SK-N-SH (cell line): Measurements from ENCODE around the gene HVCN1. TPM values are rescaled to one million over a fixed set of nuclear protein-coding genes. Genes with fewer than 3 reads are reported as not detected.
A peak's percentile ranks its signal among the peaks of the same experiment; 100 is the strongest.

ENCODE experiments used
- CTCF ChIA-PET: fragments of 300-600, 350-600 bp; formaldehyde crosslinking; extraction: SDS; loops from one replicate; lab custom pipeline; 2021; lab: Yijun Ruan, JAX
- POLR2A ChIA-PET: fragments of 350-600 bp; sonication (Branson Sonifier 250); formaldehyde crosslinking; extraction: SDS; loops from one replicate; lab custom pipeline; 2020; ENCODE audit warnings: antibody characterized with exemption, inconsistent platforms; lab: Yijun Ruan, JAX
- DNase-seq: peaks from one replicate; pipeline ENCODE4 v3.0.0; 2012
- H2AFZ ChIP-seq: fragments of 200-600 bp; sonication (generic); 2 replicates; pipeline ENCODE4 v1.8.1; 2016; ENCODE audit warnings: antibody characterized with exemption, mild to moderate bottlenecking, low read depth
- H3F3A ChIP-seq: fragments of 200-600 bp; sonication (generic); replicated peaks from 2 replicates; pipeline ENCODE3; 2016; ENCODE audit warnings: antibody characterized with exemption, mild to moderate bottlenecking; ENCODE audit not compliant: insufficient read depth
- H3K27ac ChIP-seq, 2 experiments: fragments of 200-500 bp in 1 of 2; fragments of 200-600 bp in 1 of 2; sonication (Bioruptor generic) in 1 of 2; sonication (generic), shearing (Covaris generic) in 1 of 2; 2 replicates each; pipeline versions ENCODE4 v1.5.1 to v1.6.1; 2014 to 2016; ENCODE audit warnings: low read depth in 2 of 2, inconsistent platforms in 1 of 2, low read length in 1 of 2, mild to moderate bottlenecking in 1 of 2, mixed read lengths in 1 of 2
- H3K27me3 ChIP-seq: fragments of 200-600 bp; sonication (generic), shearing (Covaris generic); 2 replicates; pipeline ENCODE4 v1.6.1; 2016; ENCODE audit warnings: mixed run types; ENCODE audit not compliant: insufficient read depth
- H3K36me3 ChIP-seq, 2 experiments: fragments of 200-500 bp in 1 of 2; fragments of 200-600 bp in 1 of 2; sonication (Bioruptor generic) in 1 of 2; sonication (generic) in 1 of 2; replicated peaks in 1 of 2; 2 replicates each; pipeline versions ENCODE3 to v1.5.1; 2014 to 2016; ENCODE audit warnings: low read length in 1 of 2, mild to moderate bottlenecking in 1 of 2; ENCODE audit not compliant: insufficient read depth in 2 of 2, control insufficient read depth in 1 of 2
- H3K4me1 ChIP-seq, 2 experiments: fragments of 200-500 bp in 1 of 2; fragments of 200-600 bp in 1 of 2; sonication (Bioruptor generic) in 1 of 2; sonication (generic), shearing (Covaris generic) in 1 of 2; 2 replicates each; pipeline versions ENCODE4 v1.5.1 to v1.6.1; 2014 to 2016; ENCODE audit warnings: low read depth in 1 of 2, low read length in 1 of 2, mixed run types in 1 of 2; ENCODE audit not compliant: insufficient read depth in 2 of 2, control insufficient read depth in 1 of 2
- H3K4me2 ChIP-seq: fragments of 200-600 bp; sonication (generic), shearing (Covaris generic); 2 replicates; pipeline ENCODE4 v1.6.1; 2017; ENCODE audit warnings: mixed run types
- H3K4me3 ChIP-seq, 2 experiments: fragments of 200-500 bp in 1 of 2; fragments of 200-600 bp in 1 of 2; sonication (Bioruptor generic) in 1 of 2; sonication (generic), shearing (Covaris generic) in 1 of 2; 2 replicates each; pipeline versions ENCODE4 v1.5.1 to v1.8.1; 2014 to 2016; ENCODE audit warnings: low read depth in 2 of 2, inconsistent platforms in 1 of 2, low read length in 1 of 2, mild to moderate bottlenecking in 1 of 2, mixed read lengths in 1 of 2, moderate library complexity in 1 of 2
- H3K79me2 ChIP-seq: fragments of 200-600 bp; sonication (generic); 2 replicates; pipeline ENCODE4 v1.8.1; 2017; ENCODE audit warnings: mild to moderate bottlenecking; ENCODE audit not compliant: insufficient read depth
- H3K9ac ChIP-seq: fragments of 200-600 bp; sonication (generic); 2 replicates; pipeline ENCODE4 v1.6.1; 2017; ENCODE audit warnings: mixed run types
- H3K9me2 ChIP-seq: fragments of 200-600 bp; sonication (generic); 2 replicates; pipeline ENCODE4 v1.6.1; 2017; ENCODE audit warnings: mixed run types
- H3K9me3 ChIP-seq: fragments of 200-600 bp; sonication (generic); 2 replicates; pipeline ENCODE4 v1.6.1; 2017; ENCODE audit warnings: mixed run types, mild to moderate bottlenecking, moderate library complexity
- H4K20me1 ChIP-seq: fragments of 200-600 bp; sonication (generic); 2 replicates; pipeline ENCODE4 v1.6.1; 2017; ENCODE audit warnings: mild to moderate bottlenecking, mixed run types; ENCODE audit not compliant: insufficient read depth
- CTCF ChIP-seq: fragments of 200-600 bp; sonication (generic); IDR thresholded peaks from 2 replicates; pipeline ENCODE4 v1.6.1; 2017; ENCODE audit warnings: antibody characterized with exemption, mild to moderate bottlenecking, moderate library complexity
- ELF1 ChIP-seq: IDR thresholded peaks from 2 replicates; pipeline ENCODE4 v1.4.0; 2012
- FOXJ3 ChIP-seq: sonication (generic); formaldehyde crosslinking; IDR thresholded peaks from 2 replicates; pipeline ENCODE4 v1.5.1; 2020; ENCODE audit warnings: mild to moderate bottlenecking, missing genetic modification reagents
- FOXM1 ChIP-seq: IDR thresholded peaks from 2 replicates; pipeline ENCODE4 v1.4.0; 2012; ENCODE audit warnings: low read depth, mild to moderate bottlenecking
- GABPA ChIP-seq: IDR thresholded peaks from 2 replicates; pipeline ENCODE4 v1.4.0; 2012; ENCODE audit warnings: low read depth, mild to moderate bottlenecking
- GATA2 ChIP-seq: sonication (generic); formaldehyde crosslinking; IDR thresholded peaks from 2 replicates; pipeline ENCODE4 v1.5.0; 2020; ENCODE audit warnings: mild to moderate bottlenecking, missing genetic modification reagents
- MEF2A ChIP-seq: IDR thresholded peaks from 2 replicates; pipeline ENCODE4 v1.4.0; 2012; ENCODE audit warnings: low read depth, borderline replicate concordance
- MXI1 ChIP-seq: IDR thresholded peaks from 2 replicates; pipeline ENCODE4 v1.6.1; 2012; ENCODE audit warnings: mild to moderate bottlenecking, low read depth, low read length, improper control_type of control experiment
- NFIC ChIP-seq: IDR thresholded peaks from 2 replicates; pipeline ENCODE4 v1.4.0; 2012; ENCODE audit warnings: borderline replicate concordance
- RAD21 ChIP-seq: IDR thresholded peaks from 2 replicates; pipeline ENCODE4 v1.6.1; 2012; ENCODE audit warnings: mild to moderate bottlenecking, low read length
- RCOR1 ChIP-seq: fragments of 150-350 bp; IDR thresholded peaks from 2 replicates; pipeline ENCODE4 v1.6.1; 2017; ENCODE audit warnings: antibody characterized with exemption, low read length
- RFX5 ChIP-seq: IDR thresholded peaks from 2 replicates; pipeline ENCODE4 v1.6.1; 2012; ENCODE audit warnings: mild to moderate bottlenecking, improper control_type of control experiment, low read length
- SMC3 ChIP-seq: IDR thresholded peaks from 2 replicates; pipeline ENCODE4 v1.6.1; 2012; ENCODE audit warnings: low read depth, low read length, improper control_type of control experiment
- WGBS: methylation state at CpG from one replicate; pipeline ENCODE4 v1.1.6; 2017; ENCODE audit warnings: low lambda C conversion rate; 5-methylcytosine and 5-hydroxymethylcytosine counted together
- polyA plus RNA-seq, 3 experiments: library from polyadenylated mRNA; depleted of rRNA; stranded (reverse); fragments of >200 nt; gene quantifications; 2 replicates each; pipeline ENCODE4 v1.2.3, GENCODE V29; 2012
- TF ChIP-seq, protein P1 (sequence below): fragments of 150-350 bp; IDR thresholded peaks from 2 replicates; pipeline ENCODE4 v1.6.1; 2017; ENCODE audit warnings: antibody characterized with exemption, low read length, low read depth, borderline replicate concordance
- TF ChIP-seq, protein P2 (sequence below): IDR thresholded peaks from 2 replicates; pipeline ENCODE4 v1.4.0; 2012; ENCODE audit warnings: low read depth
- TF ChIP-seq, protein P3 (sequence below): IDR thresholded peaks from 2 replicates; pipeline ENCODE4 v1.4.0; 2012; ENCODE audit warnings: low read depth, borderline replicate concordance

The HVCN1 gene
- polyA plus RNA-seq, 1 of the 3 experiments (the other 2 are of a cell fraction), result 0.03 TPM

GRCh38 chr12:110705309-110705708 is 16.4 kb upstream of the HVCN1 start:
- Histone ChIP-seq H4K20me1 (no peaks in the 10 kb centered on the region), H3K27me3 (no peaks in the 10 kb centered on the region), H3K9ac (no peak overlapping the region), H3K4me2 (no peak overlapping the region), H2AFZ (no peak overlapping the region), H3K9me3 (no peaks in the 10 kb centered on the region), H3K4me1 (no peaks in the 10 kb centered on the region), H3K4me3 (no peak overlapping the region), H3K27ac (no peak overlapping the region), H3K9me2 (no peaks in the 10 kb centered on the region), H3F3A (no peaks in the 10 kb centered on the region), H3K36me3 (no peaks in the 10 kb centered on the region), H3K79me2 (no peaks in the 10 kb centered on the region)
- TF ChIP-seq, protein P1, sequence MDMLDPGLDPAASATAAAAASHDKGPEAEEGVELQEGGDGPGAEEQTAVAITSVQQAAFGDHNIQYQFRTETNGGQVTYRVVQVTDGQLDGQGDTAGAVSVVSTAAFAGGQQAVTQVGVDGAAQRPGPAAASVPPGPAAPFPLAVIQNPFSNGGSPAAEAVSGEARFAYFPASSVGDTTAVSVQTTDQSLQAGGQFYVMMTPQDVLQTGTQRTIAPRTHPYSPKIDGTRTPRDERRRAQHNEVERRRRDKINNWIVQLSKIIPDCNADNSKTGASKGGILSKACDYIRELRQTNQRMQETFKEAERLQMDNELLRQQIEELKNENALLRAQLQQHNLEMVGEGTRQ, result no peak
- TF ChIP-seq RCOR1 (no peak), MXI1 (no peak), NFIC (no peak), CTCF (no peak), RFX5 (no peak), GABPA (no peak), MEF2A (no peak), ELF1 (no peak), FOXJ3 (CRISPR knock-in tag) (no peak), GATA2 (CRISPR knock-in tag) (no peak), FOXM1 (no peak)
- TF ChIP-seq, protein P2, sequence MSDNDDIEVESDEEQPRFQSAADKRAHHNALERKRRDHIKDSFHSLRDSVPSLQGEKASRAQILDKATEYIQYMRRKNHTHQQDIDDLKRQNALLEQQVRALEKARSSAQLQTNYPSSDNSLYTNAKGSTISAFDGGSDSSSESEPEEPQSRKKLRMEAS, result no peak
- TF ChIP-seq, protein P3, sequence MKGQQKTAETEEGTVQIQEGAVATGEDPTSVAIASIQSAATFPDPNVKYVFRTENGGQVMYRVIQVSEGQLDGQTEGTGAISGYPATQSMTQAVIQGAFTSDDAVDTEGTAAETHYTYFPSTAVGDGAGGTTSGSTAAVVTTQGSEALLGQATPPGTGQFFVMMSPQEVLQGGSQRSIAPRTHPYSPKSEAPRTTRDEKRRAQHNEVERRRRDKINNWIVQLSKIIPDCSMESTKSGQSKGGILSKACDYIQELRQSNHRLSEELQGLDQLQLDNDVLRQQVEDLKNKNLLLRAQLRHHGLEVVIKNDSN, result no peak
- 62% methylated on average over 3 of the region's 3 CpGs for WGBS
- ChIA-PET CTCF (interaction anchor here (1.1 to 1.6 kb wide), 3 partner anchors 11 to 141 kb away, joined by 3 to 4 read pairs (median 4); partner anchors contain the start of gene CCDC63), POLR2A (interaction anchor here (0.8 kb wide), 1 partner anchor 11 kb away, joined by 3 read pairs; no protein-coding TSS in a partner anchor)
- DNase-seq, result no peak

- H3K36me3 ChIP-seq, result no peaks in the 10 kb centered on the region
- H3K79me2 ChIP-seq, result no peaks in the 10 kb centered on the region
- no peaks in the 10 kb centered on the region for H4K20me1 ChIP-seq
- no peaks in the 10 kb centered on the region for H3K27me3 ChIP-seq
- H3K27ac ChIP-seq, result no peak overlapping the region
- CTCF ChIA-PET, result interaction anchor here (0.8 to 1.6 kb wide), 4 partner anchors 11 to 153 kb away, joined by 3 to 4 read pairs (median 4); partner anchors contain the start of gene CCDC63
- no peak overlapping the region for H3K9ac ChIP-seq
- DNase-seq, result no peak
- no peaks in the 10 kb centered on the region for H3K9me2 ChIP-seq
- POLR2A ChIA-PET, result interaction anchor here (0.8 kb wide), 1 partner anchor 11 kb away, joined by 3 read pairs; no protein-coding TSS in a partner anchor
- no peaks in the 10 kb centered on the region for H3F3A ChIP-seq
- WGBS, result 30% methylated on average over 5 of the region's 5 CpGs
- no peak overlapping the region for H3K4me3 ChIP-seq
- H3K4me1 ChIP-seq, result peaks cover 0 to 3% of the 10 kb centered on the region in 2 experiments; a peak in 1 of 4 replicates
- H2AFZ ChIP-seq, result no peak overlapping the region
- H3K9me3 ChIP-seq, result no peaks in the 10 kb centered on the region
- TF ChIP-seq ELF1 (no peak), SMC3 (peak; percentile 32; the same call in 1 of the 2 replicates), CTCF (peak; percentile 36), GATA2 (CRISPR knock-in tag) (no peak), RAD21 (peak; percentile 17; the same call in 1 of the 2 replicates)
- H3K4me2 ChIP-seq, result no peak overlapping the region
Observed at GRCh38 chr12:110704750-110705149, 15.8 kb upstream of the HVCN1 start.
